Omental fat pad (tissue), 4 donors: ENCODE results near the gene PNPLA7. TPM values are rescaled to one million over a fixed set of nuclear protein-coding genes. Genes with fewer than 3 reads are reported as not detected.

Experiments
- ATAC-seq: fragments of 150-250 bp; one replicate; pipeline ENCODE4 v1.9.1; 2016; ENCODE audit warnings: mild to moderate bottlenecking, moderate library complexity; ENCODE audit not compliant: low FRiP score
- DNase-seq: peaks from one replicate; pipeline ENCODE4 v3.0.0-alpha.2; 2019; ENCODE audit warnings: low spot score
- total RNA-seq, 4 donors: library from RNA; depleted of rRNA; stranded (reverse); fragments of >200 nt; gene quantifications; one replicate each; pipeline ENCODE4 v1.1.0, GENCODE V29; 2016
- TF ChIP-seq, protein P1 (sequence below), 3 donors: fragments of 450-650 bp; IDR thresholded peaks; one replicate each; pipeline ENCODE4 v1.5.1; 2016 to 2017; ENCODE audit warnings: antibody characterized with exemption in 3 of 3, mild to moderate bottlenecking in 3 of 3, moderate library complexity in 2 of 3

The PNPLA7 gene
- total RNA-seq, 4 donors from 2014 or later, result 7.1 to 23.1 (median 13.9) TPM

DNA sequence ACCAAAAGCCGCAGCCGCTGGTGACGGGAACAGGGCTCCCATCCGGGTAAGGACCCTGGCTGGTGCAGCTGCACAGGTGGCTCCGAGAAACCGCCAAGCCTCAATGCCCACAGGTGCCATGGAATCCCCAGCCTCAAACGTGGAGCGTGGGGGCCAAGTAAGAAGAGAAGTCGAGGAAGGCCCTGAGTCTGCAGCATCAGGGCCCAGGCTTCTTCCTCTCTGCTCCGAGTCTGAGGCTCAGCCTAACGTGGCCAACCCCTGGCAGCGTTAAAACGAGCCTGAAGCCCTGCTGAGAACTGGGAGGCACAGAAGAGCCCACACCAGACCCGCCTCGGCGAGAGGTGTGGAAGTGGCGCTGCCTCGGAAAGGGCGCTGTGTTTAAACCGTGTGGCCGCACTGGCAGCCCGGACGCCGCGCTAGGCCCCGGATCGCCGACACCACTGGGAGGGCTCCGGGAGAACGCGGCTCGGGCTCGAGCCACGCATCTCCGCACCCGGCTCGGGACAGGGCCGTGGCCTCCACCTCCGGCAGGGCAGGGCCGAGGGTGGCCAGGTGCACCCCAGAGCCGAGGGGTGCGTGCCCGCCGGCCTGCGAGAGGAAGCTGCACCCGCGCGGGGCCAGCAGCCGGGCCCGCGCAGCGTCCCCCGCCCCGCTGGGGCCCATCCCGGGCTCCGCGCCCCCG lies 39.4 kb upstream of the PNPLA7 start:
- TF ChIP-seq, protein P1, sequence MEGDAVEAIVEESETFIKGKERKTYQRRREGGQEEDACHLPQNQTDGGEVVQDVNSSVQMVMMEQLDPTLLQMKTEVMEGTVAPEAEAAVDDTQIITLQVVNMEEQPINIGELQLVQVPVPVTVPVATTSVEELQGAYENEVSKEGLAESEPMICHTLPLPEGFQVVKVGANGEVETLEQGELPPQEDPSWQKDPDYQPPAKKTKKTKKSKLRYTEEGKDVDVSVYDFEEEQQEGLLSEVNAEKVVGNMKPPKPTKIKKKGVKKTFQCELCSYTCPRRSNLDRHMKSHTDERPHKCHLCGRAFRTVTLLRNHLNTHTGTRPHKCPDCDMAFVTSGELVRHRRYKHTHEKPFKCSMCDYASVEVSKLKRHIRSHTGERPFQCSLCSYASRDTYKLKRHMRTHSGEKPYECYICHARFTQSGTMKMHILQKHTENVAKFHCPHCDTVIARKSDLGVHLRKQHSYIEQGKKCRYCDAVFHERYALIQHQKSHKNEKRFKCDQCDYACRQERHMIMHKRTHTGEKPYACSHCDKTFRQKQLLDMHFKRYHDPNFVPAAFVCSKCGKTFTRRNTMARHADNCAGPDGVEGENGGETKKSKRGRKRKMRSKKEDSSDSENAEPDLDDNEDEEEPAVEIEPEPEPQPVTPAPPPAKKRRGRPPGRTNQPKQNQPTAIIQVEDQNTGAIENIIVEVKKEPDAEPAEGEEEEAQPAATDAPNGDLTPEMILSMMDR (IDR thresholded peaks at IDR 0.05), result no peak
- DNase-seq, result no peak
- ATAC-seq, result peak; percentile 11

DNA sequence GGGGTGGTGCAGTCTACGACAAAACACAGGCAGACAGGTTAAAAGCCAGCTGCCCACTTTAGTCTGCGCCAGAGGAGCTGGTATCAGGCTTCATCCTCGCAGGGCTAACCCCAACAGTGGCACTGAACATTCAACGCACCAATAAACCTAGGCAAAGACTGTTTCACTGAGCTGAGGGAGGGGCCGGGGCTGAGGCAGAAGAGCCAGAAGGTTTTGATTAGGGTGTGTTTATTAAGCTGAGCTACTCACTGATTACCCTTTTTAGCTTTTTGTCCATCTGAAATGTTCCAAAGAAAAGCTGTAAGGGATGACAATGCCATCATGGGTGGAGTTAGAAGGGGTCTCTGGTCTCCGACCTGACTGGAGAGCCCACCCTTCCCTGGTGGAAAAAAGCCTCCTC lies 38.7 kb upstream of the PNPLA7 start:
- TF ChIP-seq, protein P1 (IDR thresholded peaks at IDR 0.05), result no peak
- DNase-seq (no peak), ATAC-seq (no peak)

DNA sequence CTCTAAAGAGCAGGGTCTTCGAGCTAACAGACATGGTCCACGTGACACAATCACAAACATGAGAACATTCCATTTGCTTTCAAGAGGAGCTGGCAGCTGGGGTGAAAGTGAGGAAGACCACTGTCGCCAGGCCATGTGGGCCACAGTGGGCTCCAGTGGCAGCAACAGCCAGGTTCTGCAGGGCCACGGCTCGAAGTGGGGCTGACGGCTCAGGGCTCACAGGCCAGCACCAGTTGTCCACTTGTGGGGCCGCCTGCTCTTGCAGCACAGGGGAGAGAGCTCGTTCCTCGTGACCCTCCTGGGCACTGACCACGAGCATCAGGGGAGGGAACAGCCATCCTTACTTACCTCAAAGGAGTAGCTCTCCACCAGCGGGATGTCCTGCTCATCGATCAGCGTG lies 38.1 kb upstream of the PNPLA7 start:
- ATAC-seq, result no peak
- TF ChIP-seq, protein P1 (IDR thresholded peaks at IDR 0.05), result no peak
- no peak for DNase-seq

DNA sequence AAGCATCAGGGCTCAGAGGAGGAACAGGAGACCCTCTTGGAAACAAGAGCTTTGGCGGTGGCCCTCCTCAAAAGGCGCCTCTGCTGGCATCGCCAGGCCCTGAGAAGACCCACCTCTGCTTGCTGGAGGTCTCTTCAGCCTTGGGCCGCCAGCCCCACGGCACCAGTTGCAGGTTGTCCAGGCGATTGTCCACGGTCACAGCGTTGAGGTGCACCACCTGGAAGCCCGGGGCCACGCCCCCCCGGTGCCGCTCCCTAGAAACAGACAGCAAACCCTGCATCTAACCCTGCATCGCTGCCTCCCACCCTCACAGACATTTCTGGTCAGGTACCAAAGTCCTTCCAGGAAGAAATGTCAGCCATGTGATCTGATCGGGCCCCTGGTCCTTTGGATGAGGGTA lies 36.7 kb upstream of the PNPLA7 start:
- ATAC-seq (no peak), DNase-seq (no peak)
- TF ChIP-seq, protein P1 (IDR thresholded peaks at IDR 0.05), result no peak

DNA sequence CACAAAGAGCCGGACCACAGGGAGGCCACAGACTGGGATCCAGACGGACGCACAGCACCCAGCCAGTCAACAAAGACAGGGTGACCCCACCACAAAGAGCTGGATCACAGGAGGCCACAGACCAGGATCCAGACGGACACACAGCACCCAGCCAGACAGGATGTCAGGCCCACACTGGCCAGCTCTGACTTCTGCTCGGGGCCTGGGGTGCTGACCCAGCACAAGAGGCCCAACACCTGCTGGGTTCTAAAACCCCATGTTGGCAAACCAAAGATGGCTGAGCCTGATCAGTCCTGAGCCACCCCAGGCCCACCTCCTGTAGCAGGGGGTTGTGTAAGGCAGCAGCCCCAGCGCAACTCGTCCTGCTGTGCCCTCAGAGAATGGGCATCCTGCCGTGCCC lies 33.8 kb upstream of the PNPLA7 start:
- ATAC-seq, result no peak
- DNase-seq, result no peak
- TF ChIP-seq, protein P1 (IDR thresholded peaks at IDR 0.05), result no peak

DNA sequence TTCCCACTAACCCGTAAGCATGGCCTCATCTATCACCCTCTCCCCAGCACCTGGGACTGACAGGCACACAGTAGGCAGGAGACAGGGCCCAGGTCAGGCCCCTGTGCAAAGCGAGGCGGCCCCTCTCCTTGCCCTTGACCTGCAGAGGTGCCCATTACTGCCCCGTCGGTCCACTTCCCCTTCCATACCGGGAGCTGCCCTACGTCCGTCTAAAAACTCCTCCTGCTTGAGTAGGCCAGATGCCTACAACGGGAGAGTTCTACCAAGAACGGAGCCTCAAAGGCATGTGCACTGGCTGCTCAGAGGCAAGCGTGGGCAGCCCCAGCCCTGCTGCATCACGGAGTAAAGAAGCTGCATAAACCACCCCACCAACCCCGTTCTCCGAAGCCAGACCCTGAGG lies 33.1 kb upstream of the PNPLA7 start:
- TF ChIP-seq, protein P1 (IDR thresholded peaks at IDR 0.05), result no peak
- ATAC-seq (no peak), DNase-seq (no peak)

DNA sequence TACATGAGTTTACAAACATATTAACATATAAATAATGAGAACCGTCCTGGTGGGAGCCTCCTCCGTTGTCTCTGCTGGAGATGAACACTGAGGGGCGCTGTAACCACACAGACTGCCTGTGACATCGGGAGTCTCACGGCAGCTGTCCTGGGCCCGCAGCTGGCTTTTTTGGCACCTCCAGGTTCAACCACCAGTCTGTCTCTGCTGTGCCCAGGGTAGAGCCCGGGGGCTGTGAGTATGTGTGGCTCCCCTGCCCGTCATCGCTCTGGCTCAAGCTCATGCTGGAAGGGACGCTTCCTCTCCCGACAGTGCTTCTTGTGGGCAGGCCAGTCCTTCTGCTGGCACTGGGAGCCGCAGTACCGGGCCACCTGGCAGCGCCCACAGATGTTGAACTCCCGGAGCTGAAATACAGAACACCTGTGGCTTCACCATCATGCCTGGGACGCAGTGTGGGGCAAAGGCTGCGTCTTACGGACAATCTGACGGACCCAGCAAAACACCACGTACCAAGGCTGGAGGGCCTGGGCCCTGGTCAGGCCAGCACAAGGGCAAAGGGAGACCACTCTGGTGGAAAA lies 32.2 kb upstream of the PNPLA7 start:
- TF ChIP-seq, protein P1 (IDR thresholded peaks at IDR 0.05), result no peak
- DNase-seq, result no peak
- no peak for ATAC-seq
